Liver (tissue), 9 donors: Measurements from ENCODE around the gene RBM14. TPM values are rescaled to one million over a fixed set of nuclear protein-coding genes. Genes with fewer than 3 reads are reported as not detected.

Experiments used
- DNase-seq: peaks from one replicate; pipeline ENCODE4 v3.0.0-alpha.2; 2017; ENCODE audit warnings: low spot score
- H3K27ac ChIP-seq, 2 donors: one replicate each; pipeline ENCODE4 v1.7.0; 2013; ENCODE audit warnings: inconsistent platforms in 2 of 2, low read length in 2 of 2, control low read depth in 1 of 2, low read depth in 1 of 2, mild to moderate bottlenecking in 1 of 2
- H3K27me3 ChIP-seq, 4 donors: one replicate each; pipeline versions ENCODE4 v1.6.1 to v1.7.0; 2013; ENCODE audit warnings: low read length in 3 of 4, inconsistent platforms in 1 of 4, mild to moderate bottlenecking in 1 of 4, moderate library complexity in 1 of 4; ENCODE audit not compliant: control insufficient read depth in 4 of 4, insufficient read depth in 4 of 4
- H3K36me3 ChIP-seq, 4 donors: one replicate each; pipeline versions ENCODE4 v1.6.1 to v1.7.0; 2013; ENCODE audit warnings: low read length in 3 of 4, mild to moderate bottlenecking in 3 of 4, low read depth in 1 of 4, moderate library complexity in 1 of 4; ENCODE audit not compliant: control insufficient read depth in 4 of 4, insufficient read depth in 3 of 4
- H3K4me1 ChIP-seq, 4 donors: one replicate each; pipeline versions ENCODE4 v1.6.1 to v1.7.0; 2013; ENCODE audit warnings: low read length in 3 of 4, mild to moderate bottlenecking in 3 of 4, moderate library complexity in 1 of 4; ENCODE audit not compliant: control insufficient read depth in 4 of 4, insufficient read depth in 4 of 4
- H3K4me3 ChIP-seq, 3 donors: one replicate each; pipeline versions ENCODE4 v1.6.1 to v1.7.0; 2013; ENCODE audit warnings: low read length in 3 of 3, control low read depth in 1 of 3, low read depth in 1 of 3, mild to moderate bottlenecking in 1 of 3
- H3K9ac ChIP-seq, 2 donors: one replicate each; pipeline ENCODE4 v1.7.0; 2013; ENCODE audit warnings: low read length in 2 of 2, mild to moderate bottlenecking in 2 of 2, moderate library complexity in 2 of 2, control low read depth in 1 of 2, low read depth in 1 of 2
- H3K9me3 ChIP-seq, 4 donors: one replicate each; pipeline versions ENCODE4 v1.6.1 to v1.7.0; 2013; ENCODE audit warnings: low read length in 3 of 4; ENCODE audit not compliant: control insufficient read depth in 4 of 4
- ATF3 ChIP-seq: IDR thresholded peaks from 2 replicates; pipeline ENCODE4 v1.6.1; 2016; ENCODE audit warnings: antibody characterized with exemption
- CTCF ChIP-seq: fragments of 150-350 bp; IDR thresholded peaks from 2 replicates; pipeline ENCODE4 v1.5.1; 2017; ENCODE audit warnings: improper control_type of control experiment, low read depth, low read length; ENCODE audit not compliant: missing input control
- EGR1 ChIP-seq, 2 donors: IDR thresholded peaks; 2 replicates each; pipeline ENCODE4 v1.6.1; 2016 to 2018; ENCODE audit warnings: antibody characterized with exemption in 2 of 2, low read depth in 2 of 2
- FOXA1 ChIP-seq: IDR thresholded peaks from 2 replicates; pipeline ENCODE4 v1.6.1; 2016; ENCODE audit warnings: antibody characterized with exemption
- FOXA2 ChIP-seq: IDR thresholded peaks from 2 replicates; pipeline ENCODE4 v1.6.1; 2016; ENCODE audit warnings: antibody characterized with exemption
- GABPA ChIP-seq, 2 donors: IDR thresholded peaks in 1 of 2; conservative IDR thresholded peaks in 1 of 2; 2 replicates each; pipeline ENCODE4 v1.6.1; 2016; ENCODE audit warnings: antibody characterized with exemption in 2 of 2, mild to moderate bottlenecking in 1 of 2, moderate library complexity in 1 of 2
- HNF4A ChIP-seq, 2 donors: conservative IDR thresholded peaks; 2 replicates each; pipeline ENCODE4 v1.6.1; 2016; ENCODE audit warnings: antibody characterized with exemption in 2 of 2, mild to moderate bottlenecking in 2 of 2
- HNF4G ChIP-seq: IDR thresholded peaks from 2 replicates; pipeline ENCODE4 v1.6.1; 2016; ENCODE audit warnings: antibody characterized with exemption
- JUND ChIP-seq, 2 donors: IDR thresholded peaks; 2 replicates each; pipeline ENCODE4 v1.6.1; 2016; ENCODE audit warnings: antibody characterized with exemption in 2 of 2
- MAX ChIP-seq: IDR thresholded peaks from 2 replicates; pipeline ENCODE4 v1.6.1; 2016; ENCODE audit warnings: antibody characterized with exemption
- NR2F2 ChIP-seq: IDR thresholded peaks from 2 replicates; pipeline ENCODE4 v1.6.1; 2016; ENCODE audit warnings: antibody characterized with exemption
- RAD21 ChIP-seq, 2 donors: IDR thresholded peaks; 2 replicates each; pipeline ENCODE4 v1.6.1; 2016; ENCODE audit warnings: antibody characterized with exemption in 2 of 2, mild to moderate bottlenecking in 2 of 2
- REST ChIP-seq: IDR thresholded peaks from 2 replicates; pipeline ENCODE4 v1.6.1; 2016; ENCODE audit warnings: antibody characterized with exemption, mild to moderate bottlenecking
- RXRA ChIP-seq, 2 donors: IDR thresholded peaks; 2 replicates each; pipeline ENCODE4 v1.6.1; 2017 to 2018; ENCODE audit warnings: antibody characterized with exemption in 2 of 2, mild to moderate bottlenecking in 1 of 2
- SP1 ChIP-seq: IDR thresholded peaks from 2 replicates; pipeline ENCODE4 v1.6.1; 2018; ENCODE audit warnings: antibody characterized with exemption, mild to moderate bottlenecking
- TAF1 ChIP-seq: conservative IDR thresholded peaks from 2 replicates; pipeline ENCODE4 v1.6.1; 2016; ENCODE audit warnings: antibody characterized with exemption, mild to moderate bottlenecking
- YY1 ChIP-seq: IDR thresholded peaks from 2 replicates; pipeline ENCODE4 v1.6.1; 2016; ENCODE audit warnings: antibody characterized with exemption, mild to moderate bottlenecking
- ZBTB33 ChIP-seq: IDR thresholded peaks from 2 replicates; pipeline ENCODE4 v1.6.1; 2016; ENCODE audit warnings: antibody characterized with exemption
- WGBS: extraction: QIAGEN DNeasy Blood & Tissue Kit; methylation state at CpG from one replicate; pipeline ENCODE4 v1.1.7; 2013; 5-methylcytosine and 5-hydroxymethylcytosine counted together
- polyA plus RNA-seq, 2 donors: library from polyadenylated mRNA; stranded (reverse) in 1 of 2; unstranded in 1 of 2; fragments of 200-250 nt in 1 of 2; fragments of >200 nt in 1 of 2; fragmentation: Nextera tagmentation in 1 of 2; extraction: Ambion mirVana in 1 of 2; gene quantifications; one replicate each; pipeline versions ENCODE4 v1.2.1 to v1.2.3, GENCODE V29; 2013 to 2015
- total RNA-seq, 2 donors: library from RNA; depleted of rRNA; stranded (reverse); fragments of >200 nt; gene quantifications; one replicate each; pipeline ENCODE4 v1.2.3, GENCODE V29; 2014
- donor health status: healthy.
- donor health status: healthy.
- donor health status: healthy.
- donor health status: healthy.
- donor health status: healthy.

The RBM14 gene
- total and polyA plus RNA-seq, 4 donors: 7.0 to 53.5 (median 21.9) TPM

GRCh38 chr11:66653123-66653522 is 36.7 kb downstream of the RBM14 start:
- no peak for DNase-seq
- H3K27me3 ChIP-seq: no peaks in the 10 kb centered on the region
- no peak overlapping the region for H3K4me3 ChIP-seq
- no peak overlapping the region for H3K9ac ChIP-seq
- WGBS: 93% methylated on average over 6 of the region's 6 CpGs
- peaks cover 4 to 22% (median 15%) of the 10 kb centered on the region in 4 donors for H3K36me3 ChIP-seq
- H3K9me3 ChIP-seq: no peaks in the 10 kb centered on the region
- no peak for TF ChIP-seq ZBTB33
- no peak for TF ChIP-seq RAD21 (IDR thresholded peaks at IDR 0.05)
- TF ChIP-seq YY1: no peak
- no peak for TF ChIP-seq NR2F2
- TF ChIP-seq REST: no peak
- TF ChIP-seq HNF4G: no peak
- TF ChIP-seq RXRA (IDR thresholded peaks at IDR 0.05): no peak
- TF ChIP-seq GABPA (IDR thresholded peaks at IDR 0.05 in 1 of 2, conservative IDR thresholded peaks at IDR 0.05 in 1 of 2): no peak
- no peak for TF ChIP-seq FOXA2
- TF ChIP-seq JUND (IDR thresholded peaks at IDR 0.05): no peak
- no peak for TF ChIP-seq FOXA1
- no peak for TF ChIP-seq ATF3
- no peak for TF ChIP-seq CTCF
- no peak for TF ChIP-seq EGR1 (IDR thresholded peaks at IDR 0.05; ENCODE audit: low read depth in 2 of 2)
- TF ChIP-seq SP1: no peak
- no peak for TF ChIP-seq MAX
- no peak for TF ChIP-seq HNF4A (conservative IDR thresholded peaks at IDR 0.05)
- TF ChIP-seq TAF1: no peak
- H3K4me1 ChIP-seq: no peaks in the 10 kb centered on the region
- H3K27ac ChIP-seq: no peak overlapping the region

- Histone ChIP-seq H3K4me1 (no peaks in the 10 kb centered on the region), H3K36me3 (peaks cover 4 to 18% (median 10%) of the 10 kb centered on the region in 4 donors), H3K4me3 (no peak overlapping the region), H3K9ac (no peak overlapping the region), H3K27me3 (no peaks in the 10 kb centered on the region), H3K9me3 (no peaks in the 10 kb centered on the region), H3K27ac (no peak overlapping the region)
- WGBS: 73% methylated on average over 2 of the region's 2 CpGs
- no peak for DNase-seq
- no peak for TF ChIP-seq ATF3
- no peak for TF ChIP-seq FOXA1
- TF ChIP-seq RXRA (IDR thresholded peaks at IDR 0.05): no peak
- TF ChIP-seq TAF1: no peak
- TF ChIP-seq FOXA2: no peak
- no peak for TF ChIP-seq REST
- no peak for TF ChIP-seq JUND (IDR thresholded peaks at IDR 0.05)
- TF ChIP-seq MAX: no peak
- no peak for TF ChIP-seq CTCF
- no peak for TF ChIP-seq NR2F2
Observed at GRCh38 chr11:66659763-66660162, 43.3 kb downstream of the RBM14 start.
